ENCODE results near the gene FSTL4.

FSTL4 gene

DNA sequence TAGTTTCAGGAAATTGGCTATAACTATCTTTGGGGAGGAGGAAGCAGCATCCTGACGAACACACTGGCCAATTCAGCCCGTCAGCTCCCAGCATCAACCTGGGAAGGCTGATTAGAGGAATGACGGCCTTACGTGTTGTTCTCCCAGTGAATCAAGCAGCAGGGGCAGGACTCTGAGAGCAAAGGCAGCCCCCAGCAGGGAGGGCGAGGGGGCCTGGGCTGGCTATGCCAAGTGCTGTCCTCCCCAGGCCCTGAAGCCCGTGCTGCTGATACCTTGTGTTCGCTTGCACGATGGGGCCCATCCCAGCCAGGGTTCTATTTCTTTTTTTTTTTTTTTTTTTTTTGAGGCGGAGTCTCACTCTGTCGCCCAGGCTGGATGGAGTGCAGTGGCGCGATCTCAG is 254.1 kb downstream of the FSTL4 start:
- DNase-seq (no peak), ATAC-seq (replicated peaks) (no peak)
- H3K27ac Mint-ChIP-seq, result no peak overlapping the region
- no peaks in the 10 kb centered on the region for H3K4me1 Mint-ChIP-seq (ENCODE audit: low read depth in 2 of 2)
- no peaks in the 10 kb centered on the region for H3K9me3 Mint-ChIP-seq
- peaks cover 15 to 39% of the 10 kb centered on the region in 2 donors for H3K27me3 Mint-ChIP-seq
- H3K36me3 Mint-ChIP-seq (ENCODE audit: insufficient read depth), result peaks cover 2% of the 10 kb centered on the region
- H3K4me3 Mint-ChIP-seq, result no peak overlapping the region

DNA sequence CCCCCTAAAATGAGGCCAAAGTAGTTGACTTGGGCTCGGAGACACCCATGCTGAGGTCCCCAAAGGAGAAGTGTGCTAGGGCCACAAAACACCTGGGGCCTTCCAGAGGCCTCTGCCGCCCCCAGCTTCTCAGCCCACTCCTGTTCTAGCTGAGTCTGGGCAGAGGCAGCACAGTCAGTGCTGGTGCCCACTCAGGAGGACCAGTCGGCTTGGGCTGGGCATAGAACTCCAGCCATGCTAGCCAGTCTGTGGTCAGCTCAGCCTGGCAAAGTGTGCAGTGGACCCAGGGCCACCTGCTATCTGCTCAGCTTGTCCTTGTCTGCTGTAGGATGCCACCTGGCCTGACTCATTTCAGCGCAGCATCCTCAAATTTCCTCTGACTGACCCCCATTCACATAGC is 254.6 kb downstream of the FSTL4 start:
- H3K4me3 Mint-ChIP-seq, result no peak overlapping the region
- no peaks in the 10 kb centered on the region for H3K4me1 Mint-ChIP-seq (ENCODE audit: low read depth in 2 of 2)
- no peak overlapping the region for H3K27ac Mint-ChIP-seq
- H3K27me3 Mint-ChIP-seq, result peaks cover 15 to 39% of the 10 kb centered on the region in 2 donors
- ATAC-seq (replicated peaks) (no peak), DNase-seq (no peak)
- no peaks in the 10 kb centered on the region for H3K9me3 Mint-ChIP-seq
- H3K36me3 Mint-ChIP-seq (ENCODE audit: insufficient read depth), result peaks cover 2% of the 10 kb centered on the region

DNA sequence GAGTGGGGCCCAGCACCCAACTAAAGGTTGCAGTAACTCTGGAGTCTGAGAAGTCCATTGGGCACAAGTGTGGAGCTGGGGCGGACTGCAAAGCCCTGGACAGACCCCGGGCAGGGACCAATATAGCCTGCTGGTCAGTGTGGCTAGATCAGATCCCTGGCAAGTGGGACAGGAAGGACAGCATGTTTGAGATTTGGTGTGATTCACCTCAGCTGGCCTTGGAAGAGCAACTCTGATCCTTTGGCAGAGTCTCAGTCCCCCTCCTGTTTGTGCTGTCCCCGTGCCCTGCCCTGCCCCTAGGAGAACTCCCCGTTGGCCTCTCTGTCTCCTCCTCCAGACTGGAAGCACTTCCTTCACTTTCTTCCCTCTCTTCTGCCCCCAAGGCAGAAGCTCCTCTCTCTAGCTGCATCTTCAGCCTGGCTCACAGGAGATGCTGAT is 255.3 kb downstream of the FSTL4 start:
- H3K4me3 Mint-ChIP-seq, result no peak overlapping the region
- H3K36me3 Mint-ChIP-seq (ENCODE audit: insufficient read depth), result peaks cover 2% of the 10 kb centered on the region
- ATAC-seq (replicated peaks) (no peak), DNase-seq (no peak)
- H3K9me3 Mint-ChIP-seq, result no peaks in the 10 kb centered on the region
- no peak overlapping the region for H3K27ac Mint-ChIP-seq
- no peaks in the 10 kb centered on the region for H3K4me1 Mint-ChIP-seq (ENCODE audit: low read depth in 2 of 2)
- H3K27me3 Mint-ChIP-seq, result peaks cover 17 to 43% of the 10 kb centered on the region in 2 donors

DNA sequence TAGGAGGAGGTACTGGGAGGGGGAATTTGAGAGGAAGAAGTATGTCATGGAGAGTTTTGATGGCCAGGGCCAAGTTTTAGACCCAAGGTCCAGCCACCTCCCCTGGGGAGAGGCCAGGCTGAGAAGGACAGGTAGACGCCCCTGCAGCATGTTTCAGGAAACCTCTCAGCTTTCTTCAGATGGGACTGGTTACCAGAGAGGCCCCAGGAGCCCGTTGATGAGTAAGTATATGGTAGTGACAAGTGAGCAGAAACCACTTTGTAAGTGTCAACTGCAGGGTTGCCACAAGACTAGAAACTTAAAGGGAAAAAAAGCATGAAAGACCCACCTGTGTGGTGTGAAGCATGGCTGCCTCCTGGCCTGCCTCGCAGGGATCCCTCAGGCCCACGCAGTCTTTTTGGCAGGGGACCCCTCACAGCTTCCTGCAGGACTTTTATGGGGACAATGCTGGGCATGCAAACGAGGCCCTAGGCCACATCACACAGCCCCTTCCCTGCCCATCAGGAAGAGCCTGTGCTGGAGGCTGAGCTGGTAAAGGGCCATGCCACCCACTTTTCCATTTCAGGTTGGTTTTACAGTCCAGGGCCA is 255.9 kb downstream of the FSTL4 start:
- ATAC-seq (replicated peaks) (no peak), DNase-seq (no peak)
- Mint-ChIP-seq H3K36me3 (ENCODE audit: insufficient read depth) (peaks cover 2% of the 10 kb centered on the region), H3K4me3 (no peak overlapping the region), H3K4me1 (ENCODE audit: low read depth in 2 of 2) (no peaks in the 10 kb centered on the region), H3K9me3 (no peaks in the 10 kb centered on the region), H3K27ac (no peak overlapping the region), H3K27me3 (peaks cover 17 to 42% of the 10 kb centered on the region in 2 donors)

DNA sequence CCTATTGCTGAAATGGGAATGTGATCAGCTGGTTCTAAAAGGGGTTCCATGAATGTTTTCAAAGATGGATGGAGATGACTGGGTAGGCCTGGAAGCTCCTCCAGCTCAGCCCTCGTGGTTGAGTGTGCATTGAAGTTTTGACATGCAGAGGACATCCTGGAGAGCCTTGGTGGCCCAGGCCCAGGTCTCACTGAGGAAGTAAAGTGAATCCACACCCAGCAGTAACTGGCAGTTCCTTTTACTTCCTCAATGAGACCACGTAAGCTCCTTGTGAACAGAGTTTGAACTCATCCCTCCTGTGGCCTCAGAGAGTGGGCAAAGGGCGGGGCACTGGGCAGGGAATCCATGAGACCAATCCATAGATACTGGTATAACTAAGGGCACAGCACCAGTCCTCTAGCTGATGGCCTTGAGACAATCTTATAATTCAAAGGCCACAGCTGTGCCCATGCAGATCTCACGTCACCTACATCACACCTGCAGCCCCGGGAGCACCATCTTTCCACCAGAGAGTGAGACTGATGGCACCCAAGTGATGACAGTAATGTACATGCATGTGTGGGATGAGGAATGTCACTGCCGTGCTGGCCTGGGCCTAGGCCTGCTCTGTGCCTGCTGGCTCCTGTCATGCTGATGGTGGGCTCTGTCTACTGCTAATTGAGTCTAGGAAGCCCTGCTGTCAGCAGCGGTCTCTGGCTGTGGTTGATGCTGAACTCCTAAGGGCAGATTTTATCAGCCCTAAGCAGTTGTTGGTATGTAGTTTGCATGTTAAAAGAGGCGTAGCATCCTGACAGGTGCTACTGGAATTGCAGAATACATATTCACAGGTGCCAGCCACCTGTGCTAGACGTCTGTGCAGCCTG is 257.8 kb downstream of the FSTL4 start:
- no peak for ATAC-seq (replicated peaks)
- no peaks in the 10 kb centered on the region for H3K4me1 Mint-ChIP-seq (ENCODE audit: low read depth in 2 of 2)
- peaks cover 23 to 43% of the 10 kb centered on the region in 2 donors for H3K27me3 Mint-ChIP-seq
- DNase-seq, result no peak
- H3K4me3 Mint-ChIP-seq, result no peak overlapping the region
- no peak overlapping the region for H3K27ac Mint-ChIP-seq
- no peaks in the 10 kb centered on the region for H3K9me3 Mint-ChIP-seq
- peaks cover 2% of the 10 kb centered on the region for H3K36me3 Mint-ChIP-seq (ENCODE audit: insufficient read depth)

DNA sequence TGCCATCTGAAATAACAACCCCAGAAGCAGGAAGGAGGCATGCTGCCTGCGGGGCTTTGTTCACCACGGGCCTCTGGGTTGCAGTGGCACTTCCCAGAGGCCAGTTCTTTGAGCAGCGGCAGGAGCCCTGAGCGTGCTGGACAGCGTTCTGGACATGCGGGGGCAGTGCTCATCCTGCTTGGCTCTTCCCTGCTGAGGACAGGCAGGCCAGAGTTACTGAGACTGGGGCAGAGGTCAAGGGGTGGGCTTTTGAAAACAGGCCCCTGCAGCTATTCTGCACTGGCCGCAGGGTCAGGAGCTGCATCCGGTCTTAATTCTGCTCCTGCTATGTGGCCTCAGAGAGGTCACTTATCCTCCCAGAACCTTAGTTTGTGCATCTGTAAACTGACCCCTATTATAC is 258.6 kb downstream of the FSTL4 start:
- H3K9me3 Mint-ChIP-seq, result no peaks in the 10 kb centered on the region
- no peak for DNase-seq
- peaks cover 22 to 43% of the 10 kb centered on the region in 2 donors for H3K27me3 Mint-ChIP-seq
- no peak overlapping the region for H3K27ac Mint-ChIP-seq
- no peak for ATAC-seq (replicated peaks)
- peaks cover 2% of the 10 kb centered on the region for H3K36me3 Mint-ChIP-seq (ENCODE audit: insufficient read depth)
- no peaks in the 10 kb centered on the region for H3K4me1 Mint-ChIP-seq (ENCODE audit: low read depth in 2 of 2)
- H3K4me3 Mint-ChIP-seq, result no peak overlapping the region

DNA sequence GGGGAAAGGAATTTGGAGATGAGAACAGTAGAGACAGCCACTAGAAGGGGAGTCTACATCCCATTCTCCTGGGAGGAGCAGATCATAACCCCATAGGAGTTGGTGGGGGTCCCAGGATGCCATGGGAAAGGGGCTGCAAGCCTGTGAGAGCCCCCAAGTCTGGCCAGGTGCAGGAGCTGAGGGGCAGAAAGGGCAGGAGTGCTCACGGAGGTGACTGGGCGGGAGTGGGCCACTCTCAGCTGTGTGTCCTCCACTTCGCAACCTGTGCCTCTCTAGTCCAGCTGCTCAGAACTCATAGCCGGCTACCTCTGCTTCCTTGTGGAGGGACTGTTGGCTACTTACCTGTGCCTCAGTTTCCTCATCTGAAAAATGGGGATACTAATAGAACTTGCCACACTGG is 263.9 kb downstream of the FSTL4 start:
- ATAC-seq (replicated peaks), result no peak
- H3K36me3 Mint-ChIP-seq (ENCODE audit: insufficient read depth), result no peaks in the 10 kb centered on the region
- no peaks in the 10 kb centered on the region for H3K9me3 Mint-ChIP-seq
- no peak overlapping the region for H3K4me3 Mint-ChIP-seq
- peaks cover 31 to 44% of the 10 kb centered on the region in 2 donors for H3K27me3 Mint-ChIP-seq
- H3K27ac Mint-ChIP-seq, result no peak overlapping the region
- no peaks in the 10 kb centered on the region for H3K4me1 Mint-ChIP-seq (ENCODE audit: low read depth in 2 of 2)
- no peak for DNase-seq

DNA sequence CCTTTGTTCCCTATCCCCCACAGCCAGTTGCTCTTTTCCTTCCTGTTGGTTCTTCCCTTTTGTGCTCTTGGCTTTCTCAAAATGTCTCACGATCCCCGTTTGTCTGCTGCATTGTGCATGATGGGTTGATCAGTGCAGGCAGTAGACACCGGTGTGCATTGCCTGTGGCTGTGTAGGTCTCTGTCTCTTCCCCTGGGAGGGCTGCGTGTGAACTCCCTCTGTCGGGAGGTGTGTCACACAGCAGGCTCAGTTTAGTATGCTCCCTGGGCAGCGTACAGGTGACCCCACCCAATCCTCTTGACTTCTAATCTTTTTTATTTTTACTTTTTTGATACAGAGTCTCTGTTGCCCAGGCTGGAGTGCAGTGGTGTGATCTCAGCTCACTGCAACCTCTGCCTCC is 265.3 kb downstream of the FSTL4 start:
- Mint-ChIP-seq H3K9me3 (no peaks in the 10 kb centered on the region), H3K4me3 (no peak overlapping the region), H3K27ac (no peak overlapping the region), H3K36me3 (ENCODE audit: insufficient read depth) (no peaks in the 10 kb centered on the region), H3K4me1 (ENCODE audit: low read depth in 2 of 2) (no peaks in the 10 kb centered on the region), H3K27me3 (peaks cover 20 to 35% of the 10 kb centered on the region in 2 donors)
- ATAC-seq (replicated peaks) (no peak), DNase-seq (no peak)

DNA sequence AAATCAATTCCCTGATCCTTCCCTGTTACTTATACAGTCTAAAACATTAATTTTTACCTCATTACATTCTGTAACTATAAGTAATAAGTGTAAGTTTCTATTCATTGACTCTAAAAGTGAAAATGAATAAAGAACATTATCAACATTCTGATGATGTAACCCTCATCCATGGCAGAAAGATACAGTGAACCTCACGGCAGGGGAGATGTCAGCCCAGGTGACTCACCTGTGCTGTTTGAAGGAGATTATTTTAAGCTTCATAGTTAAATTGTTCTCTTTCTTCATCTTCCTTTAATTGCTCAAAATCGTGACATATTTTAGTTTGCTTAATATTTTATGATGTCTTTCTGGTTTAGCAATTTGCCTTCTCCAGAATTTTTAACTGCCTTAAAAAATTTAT is 268.1 kb downstream of the FSTL4 start:
- ATAC-seq (replicated peaks) (no peak), DNase-seq (no peak)
- Mint-ChIP-seq H3K27me3 (peaks cover 18 to 23% of the 10 kb centered on the region in 2 donors), H3K27ac (no peak overlapping the region), H3K9me3 (no peaks in the 10 kb centered on the region), H3K36me3 (ENCODE audit: insufficient read depth) (no peaks in the 10 kb centered on the region), H3K4me1 (ENCODE audit: low read depth in 2 of 2) (no peaks in the 10 kb centered on the region), H3K4me3 (no peak overlapping the region)

DNA sequence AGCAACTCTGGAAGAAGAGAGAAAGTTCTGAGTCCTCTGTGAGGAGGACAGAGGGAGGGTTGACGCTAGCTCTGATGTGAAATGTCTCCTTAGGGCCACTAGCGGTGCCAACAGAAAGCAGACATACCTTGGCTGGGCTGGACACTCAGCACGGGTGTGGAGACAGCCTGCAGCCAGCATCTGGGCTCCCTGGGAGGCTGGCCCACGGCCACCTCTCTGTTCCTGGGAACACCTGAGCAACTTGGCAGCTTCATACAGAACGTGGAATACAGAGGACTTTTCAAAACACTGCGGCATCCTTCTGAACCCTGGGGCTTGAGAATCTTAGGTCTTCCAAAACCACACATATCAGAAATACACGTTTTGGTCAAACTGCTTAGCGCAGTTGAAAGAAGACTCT is 269.1 kb downstream of the FSTL4 start:
- H3K9me3 Mint-ChIP-seq, result no peaks in the 10 kb centered on the region
- no peak for ATAC-seq (replicated peaks)

DNA sequence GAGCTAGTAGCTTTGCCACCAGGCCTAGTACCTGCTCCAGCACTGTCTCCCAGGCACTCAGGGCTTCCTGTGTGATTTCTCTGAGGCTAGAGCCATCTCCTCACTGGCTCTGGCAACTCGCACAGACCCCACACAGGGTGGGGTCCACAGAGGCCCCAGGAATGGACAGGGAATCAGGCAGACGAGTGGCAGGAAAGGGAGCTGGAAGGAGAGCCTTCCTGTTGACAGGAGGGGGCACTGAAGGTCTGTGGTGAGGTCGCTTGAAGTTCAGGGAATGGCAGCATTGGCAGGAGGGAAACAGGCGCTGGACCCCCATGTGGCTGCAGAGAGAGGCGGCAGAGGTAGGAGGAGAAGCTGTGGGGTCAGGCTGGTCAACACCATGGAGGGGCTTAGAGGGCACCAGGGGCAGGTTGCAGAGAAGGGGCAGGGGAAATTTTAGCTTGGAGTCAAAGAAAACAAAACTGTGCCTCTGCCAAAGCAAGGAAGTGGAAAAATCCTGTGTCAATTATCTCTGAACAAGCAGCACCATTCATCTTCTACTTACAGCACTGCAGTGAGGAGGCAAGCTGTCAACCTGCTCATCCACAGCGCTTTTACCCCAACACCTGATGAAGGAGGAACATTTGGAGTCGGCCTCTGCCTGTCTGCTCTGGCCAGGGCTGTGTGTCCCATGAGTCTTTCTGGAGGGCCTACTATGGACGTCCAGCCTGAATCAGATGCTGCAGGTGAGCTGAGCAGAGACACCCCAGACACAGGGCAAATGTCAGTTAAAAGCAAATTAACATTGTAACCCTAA is 270.2 kb downstream of the FSTL4 start:
- Mint-ChIP-seq H3K27me3 (peaks cover 10 to 25% of the 10 kb centered on the region in 2 donors), H3K36me3 (ENCODE audit: insufficient read depth) (no peaks in the 10 kb centered on the region), H3K4me3 (no peak overlapping the region), H3K4me1 (ENCODE audit: low read depth in 2 of 2) (no peaks in the 10 kb centered on the region), H3K9me3 (no peaks in the 10 kb centered on the region), H3K27ac (no peak overlapping the region)
- ATAC-seq (replicated peaks) (no peak), DNase-seq (no peak)

More for the DNA sequence above, 269.1 kb downstream of the FSTL4 start:
- no peak for DNase-seq
- Mint-ChIP-seq H3K27me3 (peaks cover 20 to 23% of the 10 kb centered on the region in 2 donors), H3K36me3 (ENCODE audit: insufficient read depth) (no peaks in the 10 kb centered on the region), H3K4me1 (ENCODE audit: low read depth in 2 of 2) (no peaks in the 10 kb centered on the region), H3K4me3 (no peak overlapping the region), H3K27ac (no peak overlapping the region)

DNA sequence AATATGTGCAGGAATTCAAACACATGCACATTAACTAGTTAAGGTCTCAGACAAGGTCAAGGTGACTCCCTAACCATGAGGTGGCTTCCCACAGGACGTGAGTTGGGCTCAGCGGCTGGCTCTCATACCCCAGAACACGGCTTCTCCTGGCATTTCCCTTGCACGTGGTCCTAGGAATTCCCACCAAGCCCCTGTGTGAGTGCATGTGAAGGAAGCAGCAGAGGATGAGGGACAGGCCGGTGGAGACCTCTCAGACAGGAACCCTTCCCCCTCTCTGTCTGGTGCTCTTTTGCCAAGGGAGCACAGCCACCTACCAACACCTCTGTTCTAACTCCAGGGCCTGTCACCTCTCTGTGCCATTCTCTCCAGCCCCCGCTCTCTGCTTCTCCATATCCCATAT is 271.0 kb downstream of the FSTL4 start:
- ATAC-seq (replicated peaks) (no peak), DNase-seq (no peak)
- Mint-ChIP-seq H3K27ac (no peak overlapping the region), H3K4me1 (ENCODE audit: low read depth in 2 of 2) (no peaks in the 10 kb centered on the region), H3K36me3 (ENCODE audit: insufficient read depth) (no peaks in the 10 kb centered on the region), H3K9me3 (no peaks in the 10 kb centered on the region), H3K4me3 (no peak overlapping the region), H3K27me3 (peaks cover 4 to 25% of the 10 kb centered on the region in 2 donors)

DNA sequence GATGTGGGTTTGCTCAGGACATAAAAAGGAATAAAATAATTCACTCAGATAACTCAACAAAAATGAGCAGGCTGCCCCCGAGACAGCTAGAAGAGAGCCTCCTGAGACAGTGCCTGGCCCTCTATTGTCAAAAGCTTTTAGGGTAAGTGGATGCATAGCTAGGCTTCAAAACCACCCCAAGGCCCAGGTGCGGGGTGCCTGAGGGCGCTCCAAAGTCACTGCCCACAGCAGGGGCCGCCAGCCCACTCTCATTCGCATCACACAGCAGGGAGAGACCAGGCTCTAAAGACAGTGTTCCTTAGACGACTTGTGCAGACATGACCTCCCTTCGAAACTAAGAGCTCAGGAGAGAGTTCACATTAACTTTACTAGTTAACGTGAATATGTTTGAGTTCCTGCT is 271.5 kb downstream of the FSTL4 start:
- Mint-ChIP-seq H3K4me3 (no peak overlapping the region), H3K27ac (no peak overlapping the region), H3K27me3 (peaks cover 2 to 27% of the 10 kb centered on the region in 2 donors), H3K4me1 (ENCODE audit: low read depth in 2 of 2) (no peaks in the 10 kb centered on the region), H3K36me3 (ENCODE audit: insufficient read depth) (no peaks in the 10 kb centered on the region), H3K9me3 (no peaks in the 10 kb centered on the region)
- DNase-seq, result no peak
- ATAC-seq (replicated peaks), result no peak
